HEK293T (cell line): ENCODE measurements around the gene CEP57L1.
"Not testable (repeated sequence)": the region's sequence is repeated elsewhere in the genome, so short reads cannot be mapped to it uniquely, and the experiment has no call there.

Source experiments
- CTCF ChIA-PET: fragments of 350-600 bp; formaldehyde crosslinking; extraction: SDS; loops from one replicate; lab custom pipeline; 2021; ENCODE audit warnings: antibody characterized with exemption, inconsistent platforms; lab: Yijun Ruan, JAX
- POLR2A ChIA-PET: fragments of 350-600 bp; formaldehyde crosslinking; extraction: SDS; loops from one replicate; lab custom pipeline; 2020; ENCODE audit warnings: antibody characterized with exemption, inconsistent platforms; lab: Yijun Ruan, JAX
- DNase-seq: peaks from one replicate; pipeline ENCODE4 v3.0.0; 2012; ENCODE audit warnings: mixed read lengths; ENCODE audit errors: extremely low spot score
- ARNT ChIP-seq: fragments of 450-650 bp; IDR thresholded peaks from 2 replicates; pipeline ENCODE4 v1.6.1; 2017; ENCODE audit warnings: mild to moderate bottlenecking
- BHLHE40 ChIP-seq: fragments of 450-650 bp; IDR thresholded peaks from 2 replicates; pipeline ENCODE4 v1.6.1; 2016; ENCODE audit warnings: mild to moderate bottlenecking, moderate library complexity, borderline replicate concordance
- CTBP1 ChIP-seq: fragments of 450-650 bp; IDR thresholded peaks from 2 replicates; pipeline ENCODE4 v1.6.1; 2016; ENCODE audit warnings: borderline replicate concordance
- ELF4 ChIP-seq: fragments of 450-650 bp; IDR thresholded peaks from 2 replicates; pipeline ENCODE4 v1.6.1; 2017; ENCODE audit warnings: antibody characterized with exemption
- FOXA1 ChIP-seq: fragments of 450-650 bp; IDR thresholded peaks from 2 replicates; pipeline ENCODE4 v1.6.1; 2016; ENCODE audit warnings: mild to moderate bottlenecking
- FOXK2 ChIP-seq: fragments of 450-650 bp; IDR thresholded peaks from 2 replicates; pipeline ENCODE4 v1.6.1; 2016; ENCODE audit warnings: mild to moderate bottlenecking
- FOXM1 ChIP-seq: fragments of 450-650 bp; IDR thresholded peaks from 2 replicates; pipeline ENCODE4 v1.6.1; 2017; ENCODE audit warnings: mild to moderate bottlenecking, borderline replicate concordance
- HDGF ChIP-seq: fragments of 450-650 bp; IDR thresholded peaks from 2 replicates; pipeline ENCODE4 v1.6.1; 2017; ENCODE audit warnings: antibody characterized with exemption, borderline replicate concordance
- L3MBTL2 ChIP-seq: fragments of 450-650 bp; conservative IDR thresholded peaks from 2 replicates; pipeline ENCODE4 v1.6.1; 2016; ENCODE audit warnings: mild to moderate bottlenecking
- LEF1 ChIP-seq: fragments of 450-650 bp; IDR thresholded peaks from 2 replicates; pipeline ENCODE4 v1.6.1; 2017; ENCODE audit warnings: mild to moderate bottlenecking, borderline replicate concordance
- NFRKB ChIP-seq: fragments of 450-650 bp; IDR thresholded peaks from 2 replicates; pipeline ENCODE4 v1.6.1; 2016; ENCODE audit warnings: mild to moderate bottlenecking, moderate library complexity
- PKNOX1 ChIP-seq: fragments of 450-650 bp; IDR thresholded peaks from 2 replicates; pipeline ENCODE4 v1.6.1; 2016
- SP1 ChIP-seq: fragments of 450-650 bp; IDR thresholded peaks from 2 replicates; pipeline ENCODE4 v1.6.1; 2017
- SUZ12 ChIP-seq: fragments of 450-650 bp; IDR thresholded peaks from 2 replicates; pipeline ENCODE4 v1.6.1; 2016; ENCODE audit warnings: mild to moderate bottlenecking
- TARDBP ChIP-seq: fragments of 450-650 bp; IDR thresholded peaks from 2 replicates; pipeline ENCODE4 v1.6.1; 2016
- ZNF384 ChIP-seq: fragments of 450-650 bp; IDR thresholded peaks from 2 replicates; pipeline ENCODE4 v1.6.1; 2016

CEP57L1 gene

GRCh38 chr6:109097661-109098060 lies 2.4 kb downstream of the CEP57L1 start:
- ChIA-PET POLR2A (no interaction called here), CTCF (no interaction called here)
- no peak for TF ChIP-seq FOXA1
- no peak for TF ChIP-seq FOXK2
- TF ChIP-seq NFRKB, result no peak
- no peak for DNase-seq

DNA sequence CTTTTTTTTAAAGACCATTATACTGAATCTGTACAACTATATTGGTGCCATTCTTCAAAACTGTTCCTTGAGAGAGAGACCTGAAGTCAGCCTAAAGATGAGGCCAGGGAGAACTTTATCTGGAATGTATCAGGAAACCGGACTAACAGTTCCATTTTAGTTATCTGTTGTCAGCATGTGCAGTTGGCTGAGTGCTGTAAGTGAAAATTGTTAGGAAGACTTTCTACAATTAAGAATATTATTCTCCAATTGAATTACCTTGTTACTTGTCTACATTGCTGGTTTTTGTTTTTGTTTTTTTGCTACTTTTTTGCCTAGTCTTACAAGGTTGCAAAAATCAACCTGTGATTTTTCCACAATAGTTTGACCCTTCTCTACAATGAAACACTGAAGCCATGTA lies 7.5 kb downstream of the CEP57L1 start:
- TF ChIP-seq NFRKB (no peak), ARNT (no peak), SUZ12 (no peak), TARDBP (no peak), SP1 (no peak), HDGF (no peak), FOXA1 (no peak), FOXK2 (no peak), L3MBTL2 (no peak), FOXM1 (no peak), LEF1 (no peak), BHLHE40 (no peak)
- ChIA-PET CTCF (no interaction called here), POLR2A (no interaction called here)
- DNase-seq, result no peak

- TF ChIP-seq FOXA1 (no peak), ZNF384 (no peak), BHLHE40 (no peak), NFRKB (no peak), L3MBTL2 (no peak), PKNOX1 (no peak), SUZ12 (no peak), HDGF (no peak)
- CTCF ChIA-PET, result no interaction called here
- DNase-seq, result no peak
- POLR2A ChIA-PET, result interaction anchor here (1.5 kb wide), 1 partner anchor 10 kb away, joined by 5 read pairs; the partner anchor contains the start of gene SESN1
Measured at GRCh38 chr6:109103942-109104341, 8.6 kb downstream of the CEP57L1 start.

GRCh38 chr6:109104512-109104911 lies 9.2 kb downstream of the CEP57L1 start:
- POLR2A ChIA-PET, result interaction anchor here (1.5 kb wide), 1 partner anchor 10 kb away, joined by 5 read pairs; the partner anchor contains the start of gene SESN1
- DNase-seq, result no peak
- no peak for TF ChIP-seq BHLHE40
- TF ChIP-seq ARNT, result no peak
- TF ChIP-seq ELF4, result no peak
- no peak for TF ChIP-seq HDGF
- no peak for TF ChIP-seq L3MBTL2
- TF ChIP-seq SUZ12, result no peak
- TF ChIP-seq FOXA1, result no peak
- TF ChIP-seq SP1, result no peak
- CTCF ChIA-PET, result no interaction called here

DNA sequence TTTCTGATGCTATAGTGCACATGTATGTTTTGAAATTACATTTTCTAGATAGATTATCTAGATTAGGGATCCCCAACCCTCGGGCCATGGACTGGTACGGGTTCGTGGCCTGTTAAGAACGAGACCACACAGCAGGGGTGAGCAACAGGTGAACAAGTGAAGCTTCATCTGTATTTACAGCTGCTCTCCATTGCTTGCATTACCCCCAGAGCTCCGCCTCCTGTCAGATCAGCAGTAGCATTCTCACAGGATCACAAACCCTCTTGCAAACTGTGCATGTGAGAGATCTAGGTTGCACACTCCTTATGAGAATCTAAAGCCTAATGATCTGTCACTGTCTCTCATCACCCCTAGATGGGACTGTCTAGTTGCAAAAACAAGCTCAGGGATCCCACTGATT lies 10.4 kb downstream of the CEP57L1 start:
- no peak for DNase-seq
- TF ChIP-seq CTBP1, result no peak
- no peak for TF ChIP-seq TARDBP
- no peak for TF ChIP-seq ARNT
- no peak for TF ChIP-seq LEF1
- no peak for TF ChIP-seq BHLHE40
- no peak for TF ChIP-seq SP1
- TF ChIP-seq FOXA1, result no peak
- TF ChIP-seq FOXM1, result no peak
- no peak for TF ChIP-seq ZNF384
- no peak for TF ChIP-seq NFRKB
- no peak for TF ChIP-seq ELF4
- no peak for TF ChIP-seq PKNOX1
- no peak for TF ChIP-seq L3MBTL2
- no peak for TF ChIP-seq FOXK2
- TF ChIP-seq HDGF, result no peak
- no peak for TF ChIP-seq SUZ12
- ChIA-PET CTCF (no interaction called here), POLR2A (interaction anchor here (1.0 kb wide), 1 partner anchor 10 kb away, joined by 6 read pairs; the partner anchor contains the start of gene CEP57L1)

DNA sequence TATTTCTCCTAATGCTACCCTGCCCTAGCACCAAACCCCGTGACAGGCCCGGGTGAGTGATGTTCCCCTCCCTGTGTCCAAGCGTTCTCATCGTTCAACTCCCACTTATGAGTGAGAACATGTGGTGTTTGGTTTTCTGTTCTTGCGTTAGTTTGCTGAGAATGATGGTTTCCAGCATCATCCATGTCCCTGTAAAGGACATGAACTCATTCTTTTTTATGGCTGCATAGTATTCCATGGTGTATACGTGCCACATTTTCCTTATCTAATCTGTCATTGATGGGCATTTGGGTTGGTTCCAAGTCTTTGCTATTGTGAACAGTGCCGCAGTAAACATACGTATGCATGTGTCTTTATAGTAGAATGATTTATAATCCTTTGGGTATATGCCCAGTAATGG lies 14.4 kb downstream of the CEP57L1 start:
- POLR2A ChIA-PET, CTCF ChIA-PET, DNase-seq: not testable (repeated sequence)

GRCh38 chr6:109112663-109113062 lies 17.4 kb downstream of the CEP57L1 start:
- CTCF ChIA-PET, POLR2A ChIA-PET, DNase-seq: not testable (repeated sequence)
